T-helper 17 cell (primary cell): ENCODE measurements around the gene ADGRG4. TPM values are rescaled to one million over a fixed set of nuclear protein-coding genes. Genes with fewer than 3 reads are reported as not detected.

Source experiments
- ATAC-seq: fragments of 150-1000 bp; cut with Tn5 transposase; 2 replicates; pipeline ENCODE4 v1.10.0; 2021; ENCODE audit warnings: mild to moderate bottlenecking, moderate library complexity
- DNase-seq, 3 donors: peaks; one replicate each; pipeline versions ENCODE4 v3.0.0 to v3.0.0-alpha.2; 2020 to 2021
- H3K9me3 ChIP-seq: one replicate; pipeline ENCODE4 v1.7.0; 2013; ENCODE audit warnings: low read length, mild to moderate bottlenecking; ENCODE audit not compliant: control insufficient read depth, poor library complexity, severe bottlenecking
- H3K27ac Mint-ChIP-seq: one replicate; pipeline ENCODE4 v1.8.0; 2022; ENCODE audit warnings: mild to moderate bottlenecking, moderate library complexity, mixed read lengths
- H3K27me3 Mint-ChIP-seq: one replicate; pipeline ENCODE4 v1.8.0; 2022; ENCODE audit warnings: mixed read lengths
- H3K36me3 Mint-ChIP-seq: one replicate; pipeline ENCODE4 v1.8.0; 2022; ENCODE audit warnings: low read depth, mixed read lengths
- H3K4me1 Mint-ChIP-seq: one replicate; pipeline ENCODE4 v1.8.0; 2022; ENCODE audit warnings: mild to moderate bottlenecking, mixed read lengths
- H3K4me3 Mint-ChIP-seq: one replicate; pipeline ENCODE4 v1.8.0; 2022; ENCODE audit warnings: mild to moderate bottlenecking, moderate library complexity, mixed read lengths
- total RNA-seq, 4 donors: library from RNA in 2 of 4; stranded (reverse) in 2 of 4; gene quantifications; one replicate each; pipeline ENCODE4 v1.2.3 and lab custom pipeline; 2022 to 2026

Gene ADGRG4
- total RNA-seq, 2 donors from 2014 or later, result not detected

- Mint-ChIP-seq H3K4me1 (no peaks in the 10 kb centered on the region), H3K27me3 (no peaks in the 10 kb centered on the region), H3K27ac (no peak overlapping the region), H3K4me3 (no peak overlapping the region), H3K36me3 (no peaks in the 10 kb centered on the region)
- H3K9me3 ChIP-seq, result no peaks in the 10 kb centered on the region
- DNase-seq (no peak), ATAC-seq (no peak)
These were observed 18.3 kb downstream of the ADGRG4 start for GRCh38 chrX:136318895-136319597.

DNA sequence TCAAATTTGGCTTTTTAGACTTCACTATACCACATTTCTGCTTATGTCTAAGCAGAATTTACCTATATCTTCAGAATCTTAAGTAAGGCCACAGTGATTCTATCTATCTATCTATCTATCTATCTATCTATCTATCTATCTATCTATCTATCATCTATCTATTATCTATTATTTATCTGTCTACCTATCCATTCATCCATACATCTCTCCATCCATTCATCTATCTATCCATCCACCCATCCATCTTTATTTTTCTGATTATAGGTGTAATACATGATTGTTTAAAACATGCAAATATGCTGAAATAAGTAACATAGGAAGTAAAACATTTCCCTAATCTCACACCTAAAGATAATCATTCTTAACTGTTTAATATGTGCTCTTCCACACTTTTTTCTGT lies 18.8 kb downstream of the ADGRG4 start:
- H3K4me3 Mint-ChIP-seq, result no peak overlapping the region
- no peaks in the 10 kb centered on the region for H3K36me3 Mint-ChIP-seq
- H3K4me1 Mint-ChIP-seq, result no peaks in the 10 kb centered on the region
- no peaks in the 10 kb centered on the region for H3K9me3 ChIP-seq
- H3K27ac Mint-ChIP-seq, result no peak overlapping the region
- no peaks in the 10 kb centered on the region for H3K27me3 Mint-ChIP-seq
- ATAC-seq (no peak), DNase-seq (no peak)

GRCh38 chrX:136321532-136321931 lies 20.8 kb downstream of the ADGRG4 start:
- ATAC-seq, result no peak
- Mint-ChIP-seq H3K36me3 (no peaks in the 10 kb centered on the region), H3K27ac (no peak overlapping the region)

DNA sequence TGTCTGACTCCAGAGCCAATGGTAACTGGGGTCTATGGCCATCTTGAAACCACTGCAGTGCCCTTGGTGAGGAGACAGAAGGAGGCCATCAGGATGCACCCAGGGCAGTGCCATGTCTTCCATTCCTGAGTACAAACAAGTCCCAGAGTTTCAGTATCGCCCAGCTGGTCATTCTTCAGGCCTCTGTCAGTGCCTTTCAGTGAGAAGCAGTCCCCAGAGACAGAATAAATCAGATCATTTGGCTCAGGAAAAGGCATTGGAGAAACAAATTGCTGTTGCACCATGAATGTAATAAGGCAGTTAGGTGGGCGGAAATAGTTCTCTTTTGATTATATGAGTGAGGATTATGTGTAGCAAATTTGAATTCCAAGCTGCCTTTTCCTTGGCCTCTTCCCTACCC lies 21.3 kb downstream of the ADGRG4 start:
- Mint-ChIP-seq H3K4me1 (no peaks in the 10 kb centered on the region), H3K27ac (no peak overlapping the region), H3K4me3 (no peak overlapping the region), H3K27me3 (no peaks in the 10 kb centered on the region), H3K36me3 (no peaks in the 10 kb centered on the region)
- DNase-seq, result no peak
- no peaks in the 10 kb centered on the region for H3K9me3 ChIP-seq
- no peak for ATAC-seq

More at GRCh38 chrX:136321532-136321931, 20.8 kb downstream of the ADGRG4 start:
- Mint-ChIP-seq H3K27me3 (no peaks in the 10 kb centered on the region), H3K4me3 (no peak overlapping the region), H3K4me1 (no peaks in the 10 kb centered on the region)
- H3K9me3 ChIP-seq, result no peaks in the 10 kb centered on the region
- no peak for DNase-seq

GRCh38 chrX:136325377-136325776 lies 24.6 kb downstream of the ADGRG4 start:
- DNase-seq (no peak), ATAC-seq (no peak)
- H3K9me3 ChIP-seq, result no peaks in the 10 kb centered on the region
- Mint-ChIP-seq H3K36me3 (no peaks in the 10 kb centered on the region), H3K4me1 (no peaks in the 10 kb centered on the region), H3K27ac (no peak overlapping the region), H3K27me3 (no peaks in the 10 kb centered on the region), H3K4me3 (no peak overlapping the region)

DNA sequence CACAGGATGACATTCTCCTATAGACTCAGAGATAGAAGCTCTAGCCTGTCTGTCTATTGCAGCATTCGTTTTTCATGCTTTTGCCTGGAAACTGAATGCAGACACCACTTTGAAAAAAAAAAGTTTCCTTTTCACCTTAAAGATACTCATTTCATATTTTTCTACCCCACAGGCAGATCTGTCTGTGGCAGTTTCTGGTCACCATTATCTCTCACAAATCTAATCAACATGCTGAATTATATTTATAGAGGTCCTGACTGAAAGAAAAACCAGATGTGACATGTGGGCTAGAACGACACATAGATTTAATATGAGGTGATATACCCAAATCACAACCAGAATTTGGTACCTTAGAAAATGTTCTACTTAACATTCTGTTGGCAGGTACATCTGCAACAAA lies 28.2 kb downstream of the ADGRG4 start:
- no peaks in the 10 kb centered on the region for H3K9me3 ChIP-seq
- H3K27me3 Mint-ChIP-seq, result no peaks in the 10 kb centered on the region
- H3K4me3 Mint-ChIP-seq, result no peak overlapping the region
- no peaks in the 10 kb centered on the region for H3K36me3 Mint-ChIP-seq
- no peak overlapping the region for H3K27ac Mint-ChIP-seq
- H3K4me1 Mint-ChIP-seq, result no peaks in the 10 kb centered on the region
- DNase-seq (no peak), ATAC-seq (no peak)

- no peaks in the 10 kb centered on the region for H3K4me1 Mint-ChIP-seq
- no peaks in the 10 kb centered on the region for H3K9me3 ChIP-seq
- H3K27me3 Mint-ChIP-seq, result no peaks in the 10 kb centered on the region
- H3K4me3 Mint-ChIP-seq, result no peak overlapping the region
- no peak for DNase-seq
- ATAC-seq, result no peak
- H3K36me3 Mint-ChIP-seq, result no peaks in the 10 kb centered on the region
- H3K27ac Mint-ChIP-seq, result no peak overlapping the region
These were observed 35.9 kb downstream of the ADGRG4 start for GRCh38 chrX:136336623-136337022.

GRCh38 chrX:136339702-136340101 lies 38.9 kb downstream of the ADGRG4 start:
- no peak for ATAC-seq
- H3K36me3 Mint-ChIP-seq, result peaks cover 2% of the 10 kb centered on the region
- H3K4me3 Mint-ChIP-seq, result no peak overlapping the region

DNA sequence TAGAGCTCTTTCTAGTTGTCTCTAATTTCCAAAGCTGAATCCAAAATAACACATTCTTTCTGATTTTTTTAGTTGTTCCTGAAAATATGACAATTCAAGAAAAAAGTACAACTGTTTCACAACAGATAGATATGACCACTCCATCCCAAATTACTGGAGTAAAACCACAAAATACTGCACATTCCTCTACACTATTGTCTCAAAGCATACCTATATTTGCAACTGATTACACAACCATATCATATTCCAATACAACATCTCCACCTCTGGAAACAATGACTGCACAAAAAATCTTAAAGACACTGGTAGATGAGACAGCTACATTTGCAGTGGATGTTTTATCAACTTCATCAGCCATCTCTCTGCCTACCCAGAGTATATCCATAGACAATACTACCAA lies 43.6 kb downstream of the ADGRG4 start:
- H3K36me3 Mint-ChIP-seq, result peaks cover 5% of the 10 kb centered on the region
- no peaks in the 10 kb centered on the region for H3K9me3 ChIP-seq
- H3K27ac Mint-ChIP-seq, result no peak overlapping the region
- H3K4me1 Mint-ChIP-seq, result no peaks in the 10 kb centered on the region
- DNase-seq, result no peak
- ATAC-seq, result no peak
- no peak overlapping the region for H3K4me3 Mint-ChIP-seq
- H3K27me3 Mint-ChIP-seq, result no peaks in the 10 kb centered on the region

More at GRCh38 chrX:136339702-136340101, 38.9 kb downstream of the ADGRG4 start:
- no peaks in the 10 kb centered on the region for H3K9me3 ChIP-seq
- DNase-seq, result no peak
- no peaks in the 10 kb centered on the region for H3K4me1 Mint-ChIP-seq
- H3K27me3 Mint-ChIP-seq, result no peaks in the 10 kb centered on the region
- no peak overlapping the region for H3K27ac Mint-ChIP-seq

DNA sequence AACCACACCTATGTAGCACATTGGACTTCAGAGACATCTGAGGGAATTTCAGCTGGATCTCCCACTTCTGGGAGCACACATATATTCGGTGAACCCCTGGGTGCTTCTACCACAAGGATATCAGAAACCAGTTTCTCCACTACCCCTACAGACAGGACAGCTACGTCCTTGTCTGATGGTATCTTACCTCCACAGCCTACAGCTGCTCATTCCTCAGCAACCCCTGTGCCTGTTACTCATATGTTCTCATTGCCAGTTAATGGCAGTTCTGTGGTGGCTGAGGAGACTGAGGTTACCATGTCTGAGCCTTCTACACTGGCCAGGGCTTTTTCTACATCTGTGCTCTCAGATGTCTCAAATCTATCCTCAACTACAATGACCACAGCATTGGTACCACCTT lies 45.7 kb downstream of the ADGRG4 start:
- H3K27ac Mint-ChIP-seq, result no peak overlapping the region
- no peaks in the 10 kb centered on the region for H3K9me3 ChIP-seq

DNA sequence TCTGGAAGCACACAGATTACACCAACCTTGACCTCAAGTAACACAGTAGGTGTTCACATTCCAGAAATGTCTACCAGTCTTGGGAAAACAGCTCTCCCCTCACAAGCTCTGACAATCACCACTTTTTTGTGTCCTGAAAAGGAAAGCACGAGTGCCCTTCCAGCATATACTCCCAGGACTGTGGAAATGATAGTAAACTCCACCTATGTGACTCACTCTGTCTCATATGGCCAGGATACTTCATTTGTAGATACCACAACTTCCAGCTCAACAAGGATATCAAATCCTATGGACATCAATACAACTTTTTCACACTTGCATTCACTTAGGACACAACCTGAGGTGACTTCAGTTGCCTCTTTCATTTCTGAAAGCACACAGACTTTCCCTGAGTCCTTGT lies 46.9 kb downstream of the ADGRG4 start:
- Mint-ChIP-seq H3K27ac (no peak overlapping the region), H3K36me3 (peaks cover 5% of the 10 kb centered on the region), H3K4me1 (no peaks in the 10 kb centered on the region), H3K27me3 (no peaks in the 10 kb centered on the region), H3K4me3 (no peak overlapping the region)
- ATAC-seq, result no peak
- H3K9me3 ChIP-seq, result no peaks in the 10 kb centered on the region
- no peak for DNase-seq

More for the DNA sequence above, 45.7 kb downstream of the ADGRG4 start:
- Mint-ChIP-seq H3K27me3 (no peaks in the 10 kb centered on the region), H3K4me1 (no peaks in the 10 kb centered on the region), H3K4me3 (no peak overlapping the region), H3K36me3 (peaks cover 5% of the 10 kb centered on the region)
- DNase-seq, result no peak
- ATAC-seq, result no peak

GRCh38 chrX:136353526-136354093 lies 52.8 kb downstream of the ADGRG4 start:
- Mint-ChIP-seq H3K27ac (no peak overlapping the region), H3K27me3 (peaks cover 13% of the 10 kb centered on the region), H3K4me1 (no peaks in the 10 kb centered on the region), H3K36me3 (no peaks in the 10 kb centered on the region), H3K4me3 (no peak overlapping the region)
- DNase-seq, result no peak
- ATAC-seq, result no peak
- no peaks in the 10 kb centered on the region for H3K9me3 ChIP-seq

GRCh38 chrX:136354201-136354600 lies 53.4 kb downstream of the ADGRG4 start:
- Mint-ChIP-seq H3K36me3 (no peaks in the 10 kb centered on the region), H3K4me3 (no peak overlapping the region), H3K27ac (no peak overlapping the region), H3K27me3 (peaks cover 15% of the 10 kb centered on the region), H3K4me1 (no peaks in the 10 kb centered on the region)
- H3K9me3 ChIP-seq, result no peaks in the 10 kb centered on the region
- ATAC-seq (no peak), DNase-seq (no peak)

GRCh38 chrX:136369377-136369776 lies 68.6 kb downstream of the ADGRG4 start:
- no peaks in the 10 kb centered on the region for H3K36me3 Mint-ChIP-seq
- no peak for DNase-seq
- H3K4me3 Mint-ChIP-seq, result no peak overlapping the region
- no peak for ATAC-seq
- no peak overlapping the region for H3K27ac Mint-ChIP-seq
- no peaks in the 10 kb centered on the region for H3K9me3 ChIP-seq
- no peaks in the 10 kb centered on the region for H3K27me3 Mint-ChIP-seq
- peaks cover 2% of the 10 kb centered on the region for H3K4me1 Mint-ChIP-seq
